ENCODE measurements around the gene CADM1.

DNA sequence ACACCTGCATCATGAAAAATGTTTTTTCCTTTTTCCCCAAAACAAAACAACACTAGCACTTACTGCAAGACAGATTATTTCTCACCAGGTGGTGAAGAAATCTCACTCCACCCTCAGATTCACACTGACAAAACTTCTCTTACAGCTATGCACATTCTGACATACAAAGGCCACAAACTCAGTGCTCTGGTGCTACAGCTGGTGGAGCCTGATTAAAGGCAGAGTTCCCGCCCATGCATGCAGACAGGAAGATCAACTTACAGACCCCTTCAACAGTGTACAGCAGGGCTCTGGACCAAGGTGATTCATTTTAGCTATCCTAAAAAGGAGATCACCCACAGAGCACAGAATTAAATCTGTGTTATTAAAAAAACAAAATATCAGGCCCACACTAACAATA, 112.6 kb downstream of the CADM1 start:
- TF ChIP-seq, protein P1, sequence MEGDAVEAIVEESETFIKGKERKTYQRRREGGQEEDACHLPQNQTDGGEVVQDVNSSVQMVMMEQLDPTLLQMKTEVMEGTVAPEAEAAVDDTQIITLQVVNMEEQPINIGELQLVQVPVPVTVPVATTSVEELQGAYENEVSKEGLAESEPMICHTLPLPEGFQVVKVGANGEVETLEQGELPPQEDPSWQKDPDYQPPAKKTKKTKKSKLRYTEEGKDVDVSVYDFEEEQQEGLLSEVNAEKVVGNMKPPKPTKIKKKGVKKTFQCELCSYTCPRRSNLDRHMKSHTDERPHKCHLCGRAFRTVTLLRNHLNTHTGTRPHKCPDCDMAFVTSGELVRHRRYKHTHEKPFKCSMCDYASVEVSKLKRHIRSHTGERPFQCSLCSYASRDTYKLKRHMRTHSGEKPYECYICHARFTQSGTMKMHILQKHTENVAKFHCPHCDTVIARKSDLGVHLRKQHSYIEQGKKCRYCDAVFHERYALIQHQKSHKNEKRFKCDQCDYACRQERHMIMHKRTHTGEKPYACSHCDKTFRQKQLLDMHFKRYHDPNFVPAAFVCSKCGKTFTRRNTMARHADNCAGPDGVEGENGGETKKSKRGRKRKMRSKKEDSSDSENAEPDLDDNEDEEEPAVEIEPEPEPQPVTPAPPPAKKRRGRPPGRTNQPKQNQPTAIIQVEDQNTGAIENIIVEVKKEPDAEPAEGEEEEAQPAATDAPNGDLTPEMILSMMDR (IDR thresholded peaks at IDR 0.05 in 8 of 11, conservative IDR thresholded peaks at IDR 0.05 in 3 of 11) = no peak
- TF ChIP-seq POLR2AphosphoS5 (IDR thresholded peaks at IDR 0.05) (no peak), POLR2A (IDR thresholded peaks at IDR 0.05) (no peak)
